NB4 (cell line): ENCODE results near the gene CDH22.

Source experiments
- MYC ChIP-seq: IDR thresholded peaks from 2 replicates; pipeline ENCODE4 v1.6.1; 2011; ENCODE audit warnings: low read depth, low read length
- POLR2A ChIP-seq: IDR thresholded peaks from 2 replicates; pipeline ENCODE4 v1.6.1; 2011; ENCODE audit warnings: mild to moderate bottlenecking; ENCODE audit not compliant: insufficient read length; ENCODE audit errors: extremely low read depth
- TF ChIP-seq, protein P1 (sequence below): IDR thresholded peaks from one replicate; pipeline ENCODE4 v1.5.1; 2012; ENCODE audit warnings: low read depth, low read length

DNA sequence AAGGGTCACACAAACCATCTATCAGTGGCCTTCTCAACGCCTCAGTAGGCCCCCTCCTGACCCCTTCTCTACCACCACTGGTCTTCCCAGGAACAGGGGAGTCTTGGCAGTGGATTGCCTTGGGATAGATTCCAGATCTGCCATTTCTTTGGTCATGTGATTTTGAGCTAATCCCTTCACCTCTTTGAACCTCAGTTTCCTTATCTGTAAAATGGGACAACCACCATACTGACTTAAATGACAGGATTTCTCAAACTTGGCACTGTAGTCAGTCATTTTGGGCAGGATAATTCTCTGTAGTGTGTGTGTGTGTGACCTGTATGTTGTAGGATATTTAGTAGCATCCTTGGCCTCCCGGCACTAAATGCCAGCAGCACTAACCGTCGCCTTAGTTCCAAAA lies 89.1 kb downstream of the CDH22 start:
- TF ChIP-seq, protein P1, sequence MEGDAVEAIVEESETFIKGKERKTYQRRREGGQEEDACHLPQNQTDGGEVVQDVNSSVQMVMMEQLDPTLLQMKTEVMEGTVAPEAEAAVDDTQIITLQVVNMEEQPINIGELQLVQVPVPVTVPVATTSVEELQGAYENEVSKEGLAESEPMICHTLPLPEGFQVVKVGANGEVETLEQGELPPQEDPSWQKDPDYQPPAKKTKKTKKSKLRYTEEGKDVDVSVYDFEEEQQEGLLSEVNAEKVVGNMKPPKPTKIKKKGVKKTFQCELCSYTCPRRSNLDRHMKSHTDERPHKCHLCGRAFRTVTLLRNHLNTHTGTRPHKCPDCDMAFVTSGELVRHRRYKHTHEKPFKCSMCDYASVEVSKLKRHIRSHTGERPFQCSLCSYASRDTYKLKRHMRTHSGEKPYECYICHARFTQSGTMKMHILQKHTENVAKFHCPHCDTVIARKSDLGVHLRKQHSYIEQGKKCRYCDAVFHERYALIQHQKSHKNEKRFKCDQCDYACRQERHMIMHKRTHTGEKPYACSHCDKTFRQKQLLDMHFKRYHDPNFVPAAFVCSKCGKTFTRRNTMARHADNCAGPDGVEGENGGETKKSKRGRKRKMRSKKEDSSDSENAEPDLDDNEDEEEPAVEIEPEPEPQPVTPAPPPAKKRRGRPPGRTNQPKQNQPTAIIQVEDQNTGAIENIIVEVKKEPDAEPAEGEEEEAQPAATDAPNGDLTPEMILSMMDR = no peak
- TF ChIP-seq POLR2A (no peak), MYC (no peak)
